Nephron (organoid): ENCODE measurements around the gene TXNDC11.

Experiments
- H3K27ac Mint-ChIP-seq, 3 experiments: 2 replicates each; pipeline ENCODE4 v1.8.0; 2020; ENCODE audit warnings: mixed read lengths in 3 of 3, mild to moderate bottlenecking in 2 of 3, moderate library complexity in 1 of 3
- H3K27me3 Mint-ChIP-seq: 2 replicates; pipeline ENCODE4 v1.8.0; 2021; ENCODE audit warnings: low read depth, mild to moderate bottlenecking, moderate library complexity, mixed read lengths
- H3K36me3 Mint-ChIP-seq: 2 replicates; pipeline ENCODE4 v1.8.0; 2020; ENCODE audit warnings: low read depth, mixed read lengths
- H3K4me1 Mint-ChIP-seq: 2 replicates; pipeline ENCODE4 v1.8.0; 2020; ENCODE audit warnings: mixed read lengths
- H3K4me3 Mint-ChIP-seq, 3 experiments: 2 replicates each; pipeline ENCODE4 v1.8.0; 2020; ENCODE audit warnings: mild to moderate bottlenecking in 3 of 3, mixed read lengths in 3 of 3, moderate library complexity in 2 of 3
- H3K9me3 Mint-ChIP-seq: 2 replicates; pipeline ENCODE4 v1.8.0; 2020; ENCODE audit warnings: mixed read lengths
- CTCF ChIP-seq, 3 experiments: fragments of 200-600 bp; sonication (generic); IDR thresholded peaks; one replicate each; pipeline ENCODE4 v1.5.0; 2021; ENCODE audit warnings: antibody characterized with exemption in 3 of 3; ENCODE audit not compliant: unreplicated experiment in 3 of 3

Gene TXNDC11

GRCh38 chr16:11722468-11722808 lies 20.2 kb downstream of the TXNDC11 start:
- Mint-ChIP-seq H3K27ac (peak overlapping the region; percentile 3 to 36 (median 6)), H3K4me3 (no peak overlapping the region), H3K27me3 (no peaks in the 10 kb centered on the region), H3K36me3 (peaks cover 53% of the 10 kb centered on the region), H3K9me3 (no peaks in the 10 kb centered on the region), H3K4me1 (peaks cover 16% of the 10 kb centered on the region)
- TF ChIP-seq CTCF (IDR thresholded peaks at IDR 0.05; ENCODE audit: unreplicated experiment in 3 of 3) = no peak

GRCh38 chr16:11721781-11722467 lies 20.7 kb downstream of the TXNDC11 start:
- H3K4me1 Mint-ChIP-seq = peaks cover 16% of the 10 kb centered on the region
- no peak overlapping the region for H3K4me3 Mint-ChIP-seq
- no peak for TF ChIP-seq CTCF (IDR thresholded peaks at IDR 0.05; ENCODE audit: unreplicated experiment in 3 of 3)
- no peaks in the 10 kb centered on the region for H3K27me3 Mint-ChIP-seq
- H3K27ac Mint-ChIP-seq = peak overlapping the region; percentile 3 to 36 (median 6)
- peaks cover 49% of the 10 kb centered on the region for H3K36me3 Mint-ChIP-seq
- H3K9me3 Mint-ChIP-seq = no peaks in the 10 kb centered on the region

GRCh38 chr16:11719762-11720161 lies 22.9 kb downstream of the TXNDC11 start:
- peaks cover 56% of the 10 kb centered on the region for H3K36me3 Mint-ChIP-seq
- H3K9me3 Mint-ChIP-seq = no peaks in the 10 kb centered on the region
- H3K4me3 Mint-ChIP-seq = no peak overlapping the region
- H3K4me1 Mint-ChIP-seq = peaks cover 24% of the 10 kb centered on the region
- peak overlapping the region in 2 of 3 experiments; percentile 1 to 8 for H3K27ac Mint-ChIP-seq
- H3K27me3 Mint-ChIP-seq = no peaks in the 10 kb centered on the region
- no peak for TF ChIP-seq CTCF (IDR thresholded peaks at IDR 0.05; ENCODE audit: unreplicated experiment in 3 of 3)

GRCh38 chr16:11719171-11719570 lies 23.5 kb downstream of the TXNDC11 start:
- Mint-ChIP-seq H3K36me3 (peaks cover 55% of the 10 kb centered on the region), H3K4me1 (peaks cover 24% of the 10 kb centered on the region), H3K27ac (no peak overlapping the region), H3K27me3 (no peaks in the 10 kb centered on the region), H3K9me3 (no peaks in the 10 kb centered on the region), H3K4me3 (no peak overlapping the region)
- TF ChIP-seq CTCF (IDR thresholded peaks at IDR 0.05; ENCODE audit: unreplicated experiment in 3 of 3) = no peak

- Mint-ChIP-seq H3K36me3 (peaks cover 49% of the 10 kb centered on the region), H3K4me1 (peaks cover 24% of the 10 kb centered on the region), H3K9me3 (no peaks in the 10 kb centered on the region), H3K27me3 (no peaks in the 10 kb centered on the region), H3K27ac (peak overlapping the region in 2 of 3 experiments; percentile 57 to 78), H3K4me3 (no peak overlapping the region)
- TF ChIP-seq CTCF (IDR thresholded peaks at IDR 0.05; ENCODE audit: unreplicated experiment in 3 of 3) = no peak
Observed at GRCh38 chr16:11717811-11718210, 24.8 kb downstream of the TXNDC11 start.

- peaks cover 47% of the 10 kb centered on the region for H3K36me3 Mint-ChIP-seq
- H3K4me3 Mint-ChIP-seq = no peak overlapping the region
- no peaks in the 10 kb centered on the region for H3K27me3 Mint-ChIP-seq
- peak overlapping the region; percentile 57 to 88 (median 80) for H3K27ac Mint-ChIP-seq
- H3K4me1 Mint-ChIP-seq = peaks cover 28% of the 10 kb centered on the region
- H3K9me3 Mint-ChIP-seq = no peaks in the 10 kb centered on the region
- no peak for TF ChIP-seq CTCF (IDR thresholded peaks at IDR 0.05; ENCODE audit: unreplicated experiment in 3 of 3)
Observed at GRCh38 chr16:11716336-11716735, 26.3 kb downstream of the TXNDC11 start.
